Effector CD4-positive, alpha-beta T cell (primary cell): Measurements from ENCODE around the gene CSTB.

Source experiments
- DNase-seq: peaks from one replicate; pipeline ENCODE4 v3.0.0-alpha.2; 2020

The CSTB gene

DNA sequence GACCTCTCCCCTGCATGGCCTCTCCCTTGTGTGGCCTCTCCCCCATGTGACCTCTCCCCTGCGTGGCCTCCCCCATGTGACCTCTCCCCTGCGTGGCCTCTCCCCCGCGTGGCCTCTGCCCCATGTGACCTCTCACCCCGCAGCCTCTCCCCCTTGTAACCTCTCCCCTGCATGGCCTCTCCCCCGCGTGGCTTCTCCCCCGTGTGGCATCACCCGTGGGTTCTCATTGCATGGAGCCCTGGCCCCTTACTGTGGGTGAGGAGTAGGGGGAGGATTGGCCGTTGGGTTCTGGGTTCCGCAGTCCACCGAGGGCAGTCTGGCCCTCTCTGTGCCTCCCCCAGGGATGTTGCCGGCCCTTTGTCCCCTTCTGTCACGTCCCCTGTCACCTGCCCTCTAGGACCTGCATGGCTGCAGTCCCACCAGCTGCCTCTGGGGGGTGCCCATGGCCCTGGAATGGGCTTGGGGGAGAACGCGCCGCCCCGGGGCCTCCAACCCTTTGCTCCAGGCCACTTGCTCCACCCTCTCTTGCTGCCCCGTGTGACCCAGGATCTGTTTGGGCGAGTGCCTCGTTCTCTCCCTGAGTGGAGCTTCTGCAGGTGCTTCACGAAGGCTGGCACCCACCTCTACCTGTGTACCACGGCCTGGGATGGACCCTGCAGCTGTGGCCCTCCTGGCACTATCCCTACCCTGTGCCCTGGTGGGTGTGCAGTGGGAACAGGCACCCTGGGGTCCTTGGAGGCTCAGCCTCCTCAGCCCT lies 34.6 kb upstream of the CSTB start:
- peak; percentile 87 for DNase-seq

DNA sequence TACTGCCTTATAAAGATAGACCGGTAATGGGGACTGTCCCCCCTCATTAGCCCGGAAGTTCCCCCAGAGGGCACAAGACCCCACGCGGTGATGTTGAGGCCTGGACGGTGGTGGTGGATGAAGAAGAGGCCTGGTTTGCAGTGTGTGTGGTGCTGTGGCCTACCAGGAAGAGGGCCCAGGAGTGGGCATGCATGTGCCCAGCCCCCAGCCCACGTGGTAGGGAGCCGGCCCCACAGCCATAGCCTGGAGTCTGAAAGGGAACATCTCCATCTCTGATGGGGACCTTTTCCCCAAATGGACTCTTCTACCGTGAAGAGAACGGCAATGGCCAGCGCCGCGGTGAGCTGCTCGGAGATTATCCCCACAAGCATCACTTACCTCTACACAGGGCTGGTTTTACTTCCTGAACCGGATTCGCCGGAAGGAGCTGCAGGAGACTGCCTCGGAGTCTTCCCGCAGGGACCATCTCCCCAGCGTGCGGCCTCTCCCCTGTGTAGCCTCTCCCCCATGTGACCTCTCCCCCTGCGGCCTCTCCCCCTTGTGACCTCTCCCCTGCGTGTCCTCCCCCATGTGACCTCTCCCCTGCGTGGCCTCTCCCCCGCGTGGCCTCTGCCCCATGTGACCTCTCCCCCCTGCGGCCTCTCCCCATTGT lies 33.9 kb upstream of the CSTB start:
- DNase-seq: no peak

DNA sequence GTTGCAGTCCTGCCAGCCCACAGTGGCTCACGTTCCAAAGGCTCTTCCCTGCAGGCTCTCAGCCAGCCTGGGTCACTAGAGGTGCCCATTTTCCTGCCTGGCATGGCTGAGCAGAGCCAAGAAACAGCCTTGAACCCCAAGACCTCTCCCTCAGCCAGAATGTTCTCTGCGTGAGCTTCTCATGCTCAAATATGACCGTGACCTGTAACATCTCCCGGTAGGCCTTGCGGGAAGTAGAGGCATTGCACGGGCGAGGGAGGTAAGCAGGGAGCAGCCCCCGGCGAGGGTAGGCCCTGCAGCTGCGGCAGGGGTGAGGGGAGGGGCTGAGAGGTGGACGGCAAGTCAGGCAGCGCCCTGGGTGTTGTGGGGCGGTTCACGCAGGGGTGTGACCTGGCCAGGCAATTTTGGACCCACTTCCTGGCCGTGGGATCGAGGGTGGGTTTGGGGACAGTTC lies 33.3 kb upstream of the CSTB start:
- no peak for DNase-seq

GRCh38 chr21:43808832-43809251 lies 32.7 kb upstream of the CSTB start:
- DNase-seq: no peak

DNA sequence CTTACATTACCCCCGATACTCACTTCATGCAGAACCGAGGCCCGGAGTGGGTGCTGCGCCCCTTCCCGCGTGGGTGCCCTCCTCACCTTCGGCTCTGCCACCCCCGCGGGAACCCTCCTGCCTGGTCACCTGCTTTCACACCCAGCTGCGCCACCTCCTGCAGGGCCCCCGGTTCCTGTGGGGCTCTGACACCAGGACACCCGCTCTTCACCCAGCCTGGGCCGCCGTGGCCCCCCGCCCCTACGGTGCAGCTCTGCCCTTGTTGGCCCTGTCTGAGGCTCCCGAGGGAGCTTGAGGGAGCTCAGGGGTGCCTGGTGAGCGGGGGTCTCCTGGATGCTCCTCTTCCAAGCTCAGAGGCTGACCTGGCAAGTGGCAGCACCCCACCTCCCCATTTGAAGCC lies 32.3 kb upstream of the CSTB start:
- DNase-seq: no peak

DNA sequence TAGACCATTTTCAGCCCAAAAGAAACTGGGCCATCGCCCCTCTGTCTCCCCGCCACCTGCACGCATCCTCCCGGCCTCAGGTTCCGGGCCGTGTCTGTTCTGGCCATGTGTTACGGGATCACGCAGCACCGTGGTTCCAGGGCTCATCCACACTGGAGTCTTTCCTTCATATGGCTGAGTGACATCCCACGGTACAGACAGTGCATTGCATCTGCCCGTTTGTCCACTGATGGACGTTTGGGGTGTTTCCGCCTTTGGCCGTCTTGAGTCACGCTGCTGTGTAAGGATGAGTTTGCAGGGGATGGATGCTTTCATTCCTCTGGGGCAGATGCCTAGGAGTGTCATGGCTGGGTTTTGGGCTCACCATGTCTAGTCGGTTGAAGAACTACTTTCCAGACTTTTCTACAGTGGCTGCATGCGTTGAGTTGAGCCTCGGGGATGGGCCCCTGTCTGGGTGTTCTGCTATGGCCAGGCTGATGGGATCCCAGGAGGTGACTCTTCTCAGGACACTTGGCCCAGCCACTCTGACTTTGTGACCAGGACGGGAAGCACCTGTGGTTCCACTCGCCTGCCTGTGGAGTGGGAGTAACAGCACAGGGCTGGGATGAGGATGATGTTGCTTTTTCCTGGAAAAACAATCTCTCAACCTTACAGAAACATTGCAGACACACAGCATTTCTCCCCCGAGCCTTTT lies 30.1 kb upstream of the CSTB start:
- no peak for DNase-seq

- DNase-seq: no peak
Measured at GRCh38 chr21:43805275-43805800, 29.2 kb upstream of the CSTB start.

GRCh38 chr21:43803558-43804300 lies 27.6 kb upstream of the CSTB start:
- no peak for DNase-seq

- no peak for DNase-seq
Measured at GRCh38 chr21:43802713-43803313, 26.7 kb upstream of the CSTB start.

DNA sequence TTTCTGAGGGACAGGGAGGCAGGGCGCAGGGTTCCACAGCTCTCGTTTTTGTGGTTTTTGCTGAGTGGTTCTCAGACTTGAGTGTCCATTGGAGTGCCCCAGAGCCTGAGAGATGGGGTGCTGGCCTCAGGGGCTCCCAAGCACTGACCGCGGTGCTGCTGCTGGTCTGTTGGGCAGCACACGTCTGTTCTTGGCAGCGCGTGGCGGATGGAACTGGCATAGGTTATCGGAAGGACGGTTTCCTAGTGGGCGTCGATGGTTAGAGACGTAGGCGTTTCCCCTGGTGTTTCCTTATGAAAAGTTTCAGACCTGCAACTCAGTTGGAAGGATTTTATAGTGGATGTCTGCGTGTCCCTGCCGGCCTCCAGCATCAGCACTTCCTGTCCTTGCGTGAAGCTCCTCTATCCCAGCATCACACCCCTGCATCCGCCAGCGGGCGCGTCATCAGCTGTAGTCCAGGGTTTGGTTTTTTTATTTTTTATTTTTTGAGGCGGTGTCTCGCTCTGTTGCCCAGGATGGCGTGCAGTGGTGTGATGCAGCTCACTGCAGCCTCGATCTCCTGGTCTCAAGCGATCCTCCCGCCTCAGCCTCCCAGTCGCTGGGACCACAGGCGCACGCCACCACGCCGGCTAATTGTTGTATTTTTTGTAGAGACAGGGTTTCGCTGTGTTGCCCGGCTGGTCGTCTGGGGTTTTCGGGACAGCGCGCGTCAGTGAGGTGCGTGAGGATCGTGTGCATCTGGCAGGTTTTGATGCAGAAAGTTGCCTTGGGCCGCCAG lies 25.1 kb upstream of the CSTB start:
- no peak for DNase-seq

GRCh38 chr21:43800566-43800965 lies 24.5 kb upstream of the CSTB start:
- DNase-seq: no peak

DNA sequence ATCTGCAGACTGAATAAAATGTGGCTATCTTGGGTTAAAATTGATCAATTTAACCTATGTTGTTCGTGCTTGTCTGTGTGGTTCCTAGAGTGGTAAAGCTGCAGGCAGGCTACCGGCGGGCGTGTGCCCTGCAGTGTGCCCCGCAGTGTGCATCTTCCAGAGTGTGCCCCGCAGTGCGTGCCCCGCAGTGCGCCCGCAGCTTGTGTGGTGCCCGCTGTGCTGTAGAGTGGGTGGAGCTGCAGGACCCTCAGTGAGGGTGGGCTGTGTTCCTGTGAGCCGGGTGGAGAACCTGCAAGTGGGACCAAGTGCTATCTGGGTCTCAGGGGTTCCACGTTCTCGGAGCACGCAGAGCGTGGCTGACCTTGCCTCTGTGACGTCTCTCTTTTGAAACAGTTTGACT lies 24.0 kb upstream of the CSTB start:
- DNase-seq: no peak

DNA sequence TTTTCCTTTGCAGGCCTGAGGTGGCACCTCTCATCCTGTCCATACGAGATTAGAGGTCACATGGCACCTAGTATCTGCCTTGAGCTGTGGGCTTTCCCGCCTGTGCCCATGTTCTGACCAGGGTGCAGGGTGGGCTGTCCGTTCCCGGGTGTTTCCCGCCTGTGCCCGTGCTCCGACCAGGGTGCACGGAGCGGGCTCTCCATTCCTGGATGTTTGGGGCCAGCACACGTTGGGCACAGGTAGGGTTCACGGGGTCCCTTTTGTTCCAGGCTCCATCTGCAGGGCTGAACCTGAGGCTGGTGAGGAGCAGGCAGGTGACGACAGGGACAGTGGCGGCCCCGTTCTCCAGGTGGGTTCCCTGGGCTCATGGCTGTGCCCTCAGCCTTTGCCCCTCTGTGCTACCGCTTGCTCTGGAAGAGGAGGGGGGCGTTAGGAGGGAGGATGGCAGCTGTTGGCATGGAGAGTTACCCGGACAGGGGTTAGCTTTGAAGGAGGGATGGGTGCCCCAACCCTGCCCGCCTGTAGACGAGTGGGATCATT lies 23.3 kb upstream of the CSTB start:
- no peak for DNase-seq

GRCh38 chr21:43797925-43798715 lies 22.0 kb upstream of the CSTB start:
- no peak for DNase-seq

DNA sequence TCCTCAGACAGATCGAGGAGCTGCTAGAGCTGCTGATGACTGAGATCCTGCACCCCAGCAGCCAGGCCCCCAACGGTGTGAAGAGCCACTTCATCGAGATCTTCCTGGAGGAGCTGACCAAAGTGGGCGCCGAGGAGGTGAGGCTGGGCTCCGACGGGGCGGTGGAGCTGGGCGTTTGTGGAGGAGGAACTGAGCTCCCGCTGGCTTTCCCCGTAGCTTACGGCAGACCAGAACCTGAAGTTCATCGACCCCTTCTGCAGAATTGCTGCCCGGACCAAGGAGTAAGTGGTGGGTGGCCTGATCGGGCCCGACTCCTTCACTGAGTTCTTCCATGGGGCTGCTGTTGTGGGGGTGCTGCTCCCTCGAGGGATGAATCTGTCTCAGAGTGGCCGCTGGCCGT lies 21.3 kb upstream of the CSTB start:
- no peak for DNase-seq

- DNase-seq: no peak
Measured at GRCh38 chr21:43794857-43795256, 18.7 kb upstream of the CSTB start.

GRCh38 chr21:43794311-43794710 lies 18.2 kb upstream of the CSTB start:
- DNase-seq: no peak

DNA sequence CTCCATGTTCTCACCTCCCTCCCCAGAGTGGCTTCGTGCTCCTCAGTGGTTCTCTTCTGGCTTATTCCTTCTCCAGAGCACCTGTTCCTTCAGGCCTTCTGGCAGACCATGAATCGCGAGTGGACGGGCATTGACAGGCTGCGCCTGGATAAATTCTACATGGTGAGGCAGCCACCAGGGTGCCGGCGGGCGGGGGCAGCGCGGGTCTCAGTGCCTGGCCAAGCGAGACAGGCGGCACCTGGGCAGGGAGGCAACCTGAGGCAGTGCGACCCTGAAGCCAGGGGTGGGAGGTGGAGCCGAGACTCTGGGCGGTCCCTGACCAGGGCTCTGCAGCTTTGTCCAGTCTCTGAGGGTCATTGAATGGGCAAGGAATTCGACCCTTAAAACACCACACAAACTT lies 17.1 kb upstream of the CSTB start:
- DNase-seq: no peak

DNA sequence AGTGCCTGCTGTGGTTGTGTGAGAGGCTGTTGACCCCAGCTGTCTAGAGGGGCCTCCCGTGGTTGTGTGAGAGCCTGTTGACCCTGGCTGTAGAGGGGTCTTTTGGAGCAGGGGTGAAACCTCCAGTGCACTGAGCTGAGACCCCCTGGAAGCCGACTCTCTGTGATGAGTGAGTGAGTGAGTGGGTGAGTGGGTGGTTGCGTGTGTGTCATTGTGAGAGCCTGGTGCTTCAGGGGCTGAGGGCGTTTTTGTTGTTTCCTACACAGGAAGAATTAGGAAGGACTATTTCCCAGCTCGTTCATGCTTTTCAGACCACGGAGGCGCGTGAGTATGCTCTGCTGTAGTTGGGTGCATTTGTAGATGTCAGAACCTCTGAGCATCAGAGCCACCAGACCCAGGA lies 16.3 kb upstream of the CSTB start:
- no peak for DNase-seq

GRCh38 chr21:43790010-43790524 lies 14.0 kb upstream of the CSTB start:
- DNase-seq: no peak
